Thoracic aorta (tissue), 2 donors: ENCODE measurements around the gene DICER1. TPM values are rescaled to one million over a fixed set of nuclear protein-coding genes. Genes with fewer than 3 reads are reported as not detected.

Experiments
- ATAC-seq: fragments of 150-250 bp; one replicate; pipeline ENCODE4 v1.8.0; 2017; ENCODE audit warnings: low read depth; ENCODE audit not compliant: insufficient number of reproducible peaks, low FRiP score
- DNase-seq: peaks from one replicate; pipeline ENCODE4 v3.0.0-alpha.2; 2020; ENCODE audit warnings: low spot score
- H3K27ac ChIP-seq, 2 donors: fragments of 200-600 bp; sonication (generic); 1 replicate in 1 of 2; 2 replicates in 1 of 2; pipeline ENCODE4 v1.5.1; 2016; ENCODE audit warnings: mild to moderate bottlenecking in 2 of 2, moderate library complexity in 2 of 2
- H3K27me3 ChIP-seq: fragments of 200-600 bp; sonication (generic); replicated peaks from 2 replicates; pipeline ENCODE4 v1.6.0; 2016; ENCODE audit warnings: mild to moderate bottlenecking; ENCODE audit not compliant: insufficient read depth
- H3K36me3 ChIP-seq: fragments of 200-600 bp; sonication (generic); one replicate; pipeline ENCODE4 v1.5.1; 2016
- H3K4me1 ChIP-seq, 2 donors: fragments of 200-600 bp; sonication (generic); 1 replicate in 1 of 2; 2 replicates in 1 of 2; pipeline versions ENCODE4 v1.5.1 to v1.6.0; 2016; ENCODE audit warnings: low read depth in 2 of 2, mild to moderate bottlenecking in 1 of 2; ENCODE audit not compliant: control insufficient read depth in 1 of 2
- H3K4me3 ChIP-seq: fragments of 200-600 bp; sonication (generic); 2 replicates; pipeline ENCODE4 v1.5.1; 2016; ENCODE audit warnings: mild to moderate bottlenecking
- H3K9me3 ChIP-seq: fragments of 200-600 bp; sonication (generic); 2 replicates; pipeline ENCODE4 v1.5.1; 2016
- CTCF ChIP-seq: fragments of 200-600 bp; sonication (generic); IDR thresholded peaks from one replicate; pipeline ENCODE4 v1.5.1; 2019; ENCODE audit warnings: antibody characterized with exemption
- total RNA-seq, 2 donors: library from RNA; depleted of rRNA; stranded (reverse); fragments of >200 nt; gene quantifications; one replicate each; pipeline versions ENCODE4 v1.1.0 to v1.2.3, GENCODE V29; 2016

DICER1 gene
- total RNA-seq, 2 donors from 2014 or later: 56.3 to 92.5 TPM

DNA sequence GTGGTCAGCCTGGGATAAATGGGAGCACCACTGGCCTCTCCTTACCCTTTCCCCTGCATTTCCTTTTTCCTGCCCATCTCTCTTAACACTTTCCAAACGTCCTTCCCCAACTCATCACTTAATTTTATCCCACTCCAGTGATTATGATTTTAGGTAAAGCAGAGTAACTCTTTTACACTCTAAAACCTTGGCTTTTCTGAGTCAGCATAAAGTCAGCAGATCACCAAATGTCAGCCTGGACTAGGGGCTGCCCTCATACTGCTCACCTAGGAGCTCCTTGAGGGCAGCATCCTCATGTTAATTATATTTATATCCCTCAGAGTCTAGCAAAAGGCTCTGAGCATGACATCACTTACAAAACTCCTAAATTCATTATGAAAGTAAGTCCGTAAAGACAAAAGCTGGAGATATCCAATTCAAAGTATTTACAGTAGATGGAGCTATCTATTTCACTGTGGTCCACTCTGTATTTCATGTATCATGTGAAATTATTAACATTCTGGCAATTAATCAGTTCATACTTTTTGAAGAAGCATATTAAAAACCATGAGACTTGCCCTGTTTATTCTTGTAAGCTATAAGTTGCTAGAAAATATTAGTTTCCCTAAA, 17.0 kb upstream of the DICER1 start:
- H3K4me1 ChIP-seq: no peaks in the 10 kb centered on the region
- H3K4me3 ChIP-seq: no peak overlapping the region
- no peaks in the 10 kb centered on the region for H3K27me3 ChIP-seq
- no peak overlapping the region for H3K27ac ChIP-seq
- no peak for ATAC-seq
- no peaks in the 10 kb centered on the region for H3K9me3 ChIP-seq
- H3K36me3 ChIP-seq: no peaks in the 10 kb centered on the region
- DNase-seq: no peak
- no peak for TF ChIP-seq CTCF

GRCh38 chr14:95173518-95173917, 16.2 kb upstream of the DICER1 start:
- Histone ChIP-seq H3K4me1 (no peaks in the 10 kb centered on the region), H3K9me3 (no peaks in the 10 kb centered on the region), H3K27ac (no peak overlapping the region), H3K4me3 (no peak overlapping the region), H3K27me3 (no peaks in the 10 kb centered on the region), H3K36me3 (no peaks in the 10 kb centered on the region)
- TF ChIP-seq CTCF: no peak
- no peak for ATAC-seq
- no peak for DNase-seq

- H3K27ac ChIP-seq: no peak overlapping the region
- no peaks in the 10 kb centered on the region for H3K4me1 ChIP-seq
- DNase-seq (no peak), ATAC-seq (no peak)
- no peaks in the 10 kb centered on the region for H3K36me3 ChIP-seq
- no peak for TF ChIP-seq CTCF
- no peak overlapping the region for H3K4me3 ChIP-seq
- H3K9me3 ChIP-seq: peaks cover 2% of the 10 kb centered on the region
- H3K27me3 ChIP-seq: no peaks in the 10 kb centered on the region
Observed at GRCh38 chr14:95167177-95167576, 9.8 kb upstream of the DICER1 start.

- Histone ChIP-seq H3K4me1 (no peaks in the 10 kb centered on the region), H3K9me3 (peaks cover 2% of the 10 kb centered on the region), H3K27me3 (no peaks in the 10 kb centered on the region), H3K27ac (no peak overlapping the region), H3K4me3 (no peak overlapping the region), H3K36me3 (no peaks in the 10 kb centered on the region)
- TF ChIP-seq CTCF: no peak
- ATAC-seq (no peak), DNase-seq (no peak)
Observed at GRCh38 chr14:95165517-95165916, 8.2 kb upstream of the DICER1 start.

GRCh38 chr14:95164506-95164905, 7.2 kb upstream of the DICER1 start:
- H3K4me1 ChIP-seq: no peaks in the 10 kb centered on the region
- DNase-seq (no peak), ATAC-seq (no peak)
- H3K4me3 ChIP-seq: no peak overlapping the region
- H3K9me3 ChIP-seq: peaks cover 2% of the 10 kb centered on the region
- H3K27me3 ChIP-seq: no peaks in the 10 kb centered on the region
- H3K27ac ChIP-seq: no peak overlapping the region
- H3K36me3 ChIP-seq: no peaks in the 10 kb centered on the region
- TF ChIP-seq CTCF: no peak
